Natural killer cell (primary cell): ENCODE data around the gene C1QTNF12. TPM values are rescaled to one million over a fixed set of nuclear protein-coding genes. Genes with fewer than 3 reads are reported as not detected.

ENCODE experiments used
- ATAC-seq, 3 donors: fragments of 150-1000 bp in 2 of 3; fragments of 200-7000 bp in 1 of 3; cut with Tn5 transposase; 1 replicate in 1 of 3; 2 replicates in 2 of 3; pipeline ENCODE4 v1.10.0; 2021; ENCODE audit warnings: mild to moderate bottlenecking in 2 of 3, moderate library complexity in 2 of 3
- DNase-seq, 2 donors: peaks; one replicate each; pipeline versions ENCODE4 v3.0.0 to v3.0.0-alpha.2; 2013 to 2021; ENCODE audit warnings: mixed read lengths in 1 of 2
- H3K27ac ChIP-seq: one replicate; pipeline ENCODE4 v1.5.1; 2013; ENCODE audit warnings: mild to moderate bottlenecking, low read length
- H3K27me3 ChIP-seq: one replicate; pipeline ENCODE4 v1.6.1; 2013; ENCODE audit warnings: low read length; ENCODE audit not compliant: control insufficient read depth, insufficient read depth
- H3K36me3 ChIP-seq: one replicate; pipeline ENCODE4 v1.6.1; 2013; ENCODE audit warnings: low read length; ENCODE audit not compliant: control insufficient read depth, insufficient read depth
- H3K4me1 ChIP-seq: one replicate; pipeline ENCODE4 v1.6.1; 2013; ENCODE audit warnings: low read length; ENCODE audit not compliant: control insufficient read depth, insufficient read depth
- H3K4me3 ChIP-seq: one replicate; pipeline ENCODE4 v1.5.1; 2013; ENCODE audit warnings: low read length
- H3K9me3 ChIP-seq: one replicate; pipeline ENCODE4 v1.6.1; 2013; ENCODE audit warnings: low read length; ENCODE audit not compliant: control insufficient read depth, insufficient read depth
- H3K27ac Mint-ChIP-seq, 2 donors: one replicate each; pipeline ENCODE4 v1.8.0; 2022; ENCODE audit warnings: mild to moderate bottlenecking in 2 of 2, mixed read lengths in 2 of 2, moderate library complexity in 1 of 2
- H3K27me3 Mint-ChIP-seq, 2 donors: one replicate each; pipeline ENCODE4 v1.8.0; 2022; ENCODE audit warnings: low read depth in 2 of 2, mixed read lengths in 2 of 2
- H3K36me3 Mint-ChIP-seq: one replicate; pipeline ENCODE4 v1.8.0; 2022; ENCODE audit warnings: mixed read lengths
- H3K4me1 Mint-ChIP-seq, 2 donors: one replicate each; pipeline ENCODE4 v1.8.0; 2022; ENCODE audit warnings: mixed read lengths in 2 of 2
- H3K4me3 Mint-ChIP-seq: one replicate; pipeline ENCODE4 v1.8.0; 2022; ENCODE audit warnings: mild to moderate bottlenecking, moderate library complexity, mixed read lengths
- H3K9me3 Mint-ChIP-seq, 2 donors: one replicate each; pipeline ENCODE4 v1.8.0; 2022; ENCODE audit warnings: mixed read lengths in 2 of 2
- CTCF ChIP-seq: fragments of 200-600 bp; IDR thresholded peaks from one replicate; pipeline ENCODE4 v1.8.0; 2022; ENCODE audit warnings: antibody characterized with exemption
- WGBS: methylation state at CpG from one replicate; pipeline ENCODE4 v1.1.7; 2013; ENCODE audit warnings: missing lambda C conversion rate; ENCODE audit not compliant: insufficient coverage; 5-methylcytosine and 5-hydroxymethylcytosine counted together
- intact Hi-C: fragments of 100-400 bp; cut with micrococcal nuclease; formaldehyde crosslinking; loops from one replicate; pipeline ENCODE4 v1.14.2; 2022
- total RNA-seq, 4 donors: library from RNA; stranded (reverse); fragments of 120-200 nt in 1 of 4; gene quantifications; one replicate each; pipeline versions ENCODE4 v1.2.3 to v1.2.4, GENCODE V29; 2013 to 2022

The C1QTNF12 gene
- total RNA-seq, 3 donors from 2014 or later (not counting 1 experiment from before 2014, with no cell fraction given) = 2.6 to 4.1 (median 4.1) TPM

GRCh38 chr1:1245817-1246576, 525 bp downstream of the C1QTNF12 start:
- no peak for TF ChIP-seq CTCF
- ATAC-seq (no peak), DNase-seq (no peak)
- 37% methylated on average over 45 of the region's 45 CpGs for WGBS
- Mint-ChIP-seq H3K27me3 (no peaks in the 10 kb centered on the region), H3K4me3 (no peak overlapping the region), H3K36me3 (no peaks in the 10 kb centered on the region), H3K9me3 (no peaks in the 10 kb centered on the region), H3K4me1 (peaks cover 0 to 8% of the 10 kb centered on the region in 2 donors), H3K27ac (no peak overlapping the region)
- H3K4me1 ChIP-seq = peaks cover 13% of the 10 kb centered on the region
- no peak overlapping the region for H3K27ac ChIP-seq
- H3K9me3 ChIP-seq = no peaks in the 10 kb centered on the region
- peaks cover 13% of the 10 kb centered on the region for H3K27me3 ChIP-seq
- intact Hi-C loops = no loop called here
- H3K36me3 ChIP-seq = no peaks in the 10 kb centered on the region
- H3K4me3 ChIP-seq = no peak overlapping the region

GRCh38 chr1:1245178-1245816, 1.2 kb downstream of the C1QTNF12 start:
- H3K4me3 ChIP-seq = no peak overlapping the region
- Mint-ChIP-seq H3K27ac (no peak overlapping the region), H3K4me3 (no peak overlapping the region), H3K27me3 (no peaks in the 10 kb centered on the region), H3K36me3 (no peaks in the 10 kb centered on the region), H3K4me1 (peaks cover 0 to 4% of the 10 kb centered on the region in 2 donors), H3K9me3 (no peaks in the 10 kb centered on the region)
- peaks cover 6% of the 10 kb centered on the region for H3K4me1 ChIP-seq
- no peaks in the 10 kb centered on the region for H3K36me3 ChIP-seq
- H3K9me3 ChIP-seq = no peaks in the 10 kb centered on the region
- intact Hi-C loops = no loop called here
- ATAC-seq = no peak
- peaks cover 13% of the 10 kb centered on the region for H3K27me3 ChIP-seq
- no peak overlapping the region for H3K27ac ChIP-seq
- TF ChIP-seq CTCF = no peak
- 82% methylated on average over 22 of the region's 23 CpGs for WGBS
- DNase-seq = no peak

DNA sequence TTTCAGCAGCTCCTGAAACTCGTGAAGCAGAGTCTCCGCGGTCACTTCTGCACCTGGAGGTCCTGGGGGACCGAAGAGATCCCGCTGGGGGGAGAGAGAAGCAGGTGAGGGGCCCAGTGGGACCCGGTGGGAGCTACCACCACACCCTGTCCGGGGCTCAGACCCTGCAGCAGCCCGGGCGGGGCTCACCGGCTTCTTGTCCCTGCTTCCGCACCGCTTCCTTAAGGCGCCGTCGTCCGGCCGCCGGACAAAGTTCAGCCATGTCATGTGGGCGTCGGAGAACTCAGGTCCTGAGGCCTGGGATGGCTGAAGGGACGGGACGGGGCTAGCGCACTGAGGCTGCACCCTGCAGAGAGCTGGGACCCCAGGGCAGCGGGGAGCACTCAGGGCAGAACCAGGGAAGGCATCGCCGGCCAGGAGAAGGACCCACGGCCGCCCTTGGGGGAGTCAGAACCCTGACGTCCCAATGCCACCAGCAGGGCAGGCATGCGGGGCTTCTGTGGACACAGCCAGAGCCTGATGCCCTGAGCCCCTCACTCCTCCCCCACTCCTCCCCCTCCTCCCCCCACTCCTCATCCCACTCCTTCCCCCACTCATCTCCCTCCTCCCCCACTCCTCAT, 2.2 kb downstream of the C1QTNF12 start:
- peaks cover 2% of the 10 kb centered on the region for H3K4me1 ChIP-seq
- ATAC-seq (no peak), DNase-seq (no peak)
- H3K4me1 Mint-ChIP-seq = no peaks in the 10 kb centered on the region
- no peaks in the 10 kb centered on the region for H3K9me3 Mint-ChIP-seq
- 91% methylated on average over 30 of the region's 30 CpGs for WGBS
- H3K27me3 Mint-ChIP-seq = no peaks in the 10 kb centered on the region
- H3K4me3 ChIP-seq = no peak overlapping the region
- no peak for TF ChIP-seq CTCF
- H3K36me3 ChIP-seq = no peaks in the 10 kb centered on the region
- H3K27me3 ChIP-seq = peaks cover 13% of the 10 kb centered on the region
- no peaks in the 10 kb centered on the region for H3K9me3 ChIP-seq
- no peak overlapping the region for H3K27ac Mint-ChIP-seq
- no peaks in the 10 kb centered on the region for H3K36me3 Mint-ChIP-seq
- H3K27ac ChIP-seq = no peak overlapping the region
- no peak overlapping the region for H3K4me3 Mint-ChIP-seq
- intact Hi-C loops = no loop called here
